ENCODE data around the gene ALCAM. TPM values are rescaled to one million over a fixed set of nuclear protein-coding genes. Genes with fewer than 3 reads are reported as not detected.

Gene ALCAM
- total RNA-seq, 1 experiment from 2014 or later = 32.3 TPM

- intact Hi-C loops (cut with micrococcal nuclease; ENCODE audit: unreplicated experiment) (no loop called here), in situ Hi-C loops (cut with HindIII; ENCODE audit: low pct_unique_long_range_greater_than_20kb, low sequenced_read_pairs) (no loop called here)
- ChIA-PET CTCF (interaction anchor here (0.6 kb wide), 1 partner anchor 246 kb away, joined by 5 read pairs; no protein-coding TSS in a partner anchor), POLR2A (no interaction called here)
- TF ChIP-seq POLR2AphosphoS5 (IDR thresholded peaks at IDR 0.05; ENCODE audit: low read depth, low read length) = no peak
- BruUV-seq (replicated peaks) = no TSS peak
- H3K27ac ChIP-seq (ENCODE audit: low read length) = no peak overlapping the region
- H3K36me3 ChIP-seq (ENCODE audit: control insufficient read depth, insufficient read depth, low read length) = no peaks in the 10 kb centered on the region
- DNase-seq (ENCODE audit: low read depth, low spot score) (no peak), ATAC-seq (no peak)
- H3K4me1 ChIP-seq (ENCODE audit: control insufficient read depth, insufficient read depth, low read length) = no peaks in the 10 kb centered on the region
- no peaks in the 10 kb centered on the region for H3K9me3 ChIP-seq (ENCODE audit: control insufficient read depth, insufficient read depth, low read depth, low read length)
- H3K4me3 ChIP-seq (ENCODE audit: low read depth in 2 of 2, low read length in 2 of 2) = no peak overlapping the region
- H3K27me3 ChIP-seq (ENCODE audit: control insufficient read depth, insufficient read depth, low read length) = no peaks in the 10 kb centered on the region
These were observed 251.8 kb downstream of the ALCAM start for GRCh38 chr3:105618556-105618955.

- in situ Hi-C loops (cut with HindIII; ENCODE audit: low pct_unique_long_range_greater_than_20kb, low sequenced_read_pairs) = no loop called here
- no peaks in the 10 kb centered on the region for H3K36me3 ChIP-seq (ENCODE audit: control insufficient read depth, insufficient read depth, low read length)
- H3K9me3 ChIP-seq (ENCODE audit: control insufficient read depth, insufficient read depth, low read depth, low read length) = no peaks in the 10 kb centered on the region
- no peak for ATAC-seq
- POLR2A ChIA-PET = no interaction called here
- no peak overlapping the region for H3K27ac ChIP-seq (ENCODE audit: low read length)
- CTCF ChIA-PET = no interaction called here
- H3K27me3 ChIP-seq (ENCODE audit: control insufficient read depth, insufficient read depth, low read length) = no peaks in the 10 kb centered on the region
- no TSS peak for BruUV-seq (replicated peaks)
- no peaks in the 10 kb centered on the region for H3K4me1 ChIP-seq (ENCODE audit: control insufficient read depth, insufficient read depth, low read length)
- intact Hi-C loops (cut with micrococcal nuclease; ENCODE audit: unreplicated experiment) = no loop called here
- TF ChIP-seq TCF7L2 (IDR thresholded peaks at IDR 0.05; ENCODE audit: low read depth, low read length) (no peak), REST (IDR thresholded peaks at IDR 0.05; ENCODE audit: insufficient read depth in 1 of 2, low read depth in 2 of 2, low read length in 1 of 2) (no peak), SIN3A (IDR thresholded peaks at IDR 0.05; ENCODE audit: borderline replicate concordance, insufficient read depth, low read depth, low read length) (no peak), POLR2AphosphoS5 (IDR thresholded peaks at IDR 0.05; ENCODE audit: low read depth, low read length) (no peak), CTCF (IDR thresholded peaks at IDR 0.05) (no peak)
- H3K4me3 ChIP-seq (ENCODE audit: low read depth in 2 of 2, low read length in 2 of 2) = no peak overlapping the region
- DNase-seq (ENCODE audit: low read depth, low spot score) = no peak
These were observed 252.9 kb downstream of the ALCAM start for GRCh38 chr3:105619651-105620050.

- ChIA-PET POLR2A (no interaction called here), CTCF (no interaction called here)
- DNase-seq (ENCODE audit: low read depth, low spot score) = no peak
- H3K27me3 ChIP-seq (ENCODE audit: control insufficient read depth, insufficient read depth, low read length) = no peaks in the 10 kb centered on the region
- in situ Hi-C loops (cut with HindIII; ENCODE audit: low pct_unique_long_range_greater_than_20kb, low sequenced_read_pairs) (no loop called here), intact Hi-C loops (cut with micrococcal nuclease; ENCODE audit: unreplicated experiment) (no loop called here)
- no peak for ATAC-seq
- no peaks in the 10 kb centered on the region for H3K36me3 ChIP-seq (ENCODE audit: control insufficient read depth, insufficient read depth, low read length)
- H3K4me1 ChIP-seq (ENCODE audit: control insufficient read depth, insufficient read depth, low read length) = no peaks in the 10 kb centered on the region
- no TSS peak for BruUV-seq (replicated peaks)
- no peaks in the 10 kb centered on the region for H3K9me3 ChIP-seq (ENCODE audit: control insufficient read depth, insufficient read depth, low read depth, low read length)
- TF ChIP-seq CTCF (IDR thresholded peaks at IDR 0.05) = no peak
- no peak for TF ChIP-seq POLR2AphosphoS5 (IDR thresholded peaks at IDR 0.05; ENCODE audit: low read depth, low read length)
- TF ChIP-seq REST (IDR thresholded peaks at IDR 0.05; ENCODE audit: insufficient read depth in 1 of 2, low read depth in 2 of 2, low read length in 1 of 2) = no peak
- TF ChIP-seq SIN3A (IDR thresholded peaks at IDR 0.05; ENCODE audit: borderline replicate concordance, insufficient read depth, low read depth, low read length) = no peak
- no peak for TF ChIP-seq TCF7L2 (IDR thresholded peaks at IDR 0.05; ENCODE audit: low read depth, low read length)
- H3K27ac ChIP-seq (ENCODE audit: low read length) = no peak overlapping the region
- no peak overlapping the region for H3K4me3 ChIP-seq (ENCODE audit: low read depth in 2 of 2, low read length in 2 of 2)
These were observed 253.5 kb downstream of the ALCAM start for GRCh38 chr3:105620236-105620635.

Measured in Panc1 (cell line).